ENCODE measurements around the gene SLC34A1.

Gene SLC34A1

DNA sequence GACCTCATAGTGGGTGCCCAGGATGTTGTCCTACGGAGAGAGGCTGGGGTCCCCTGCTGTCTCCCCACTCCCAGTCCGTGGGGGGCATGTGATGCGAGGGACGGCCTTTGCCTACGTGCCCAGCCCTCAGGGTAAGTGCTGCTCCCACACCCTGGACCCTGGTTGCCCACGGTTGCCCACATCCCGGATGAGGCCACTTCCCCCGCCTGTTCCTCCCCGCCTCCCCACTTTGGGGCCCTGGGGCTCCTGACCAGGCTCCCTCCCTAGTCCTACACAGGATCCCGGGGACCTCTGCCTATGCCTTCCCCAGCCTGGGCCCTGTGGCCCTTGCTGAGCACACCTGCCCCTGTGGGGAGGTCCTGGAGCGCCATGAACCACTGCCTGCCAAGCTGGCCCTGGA lies 1.5 kb downstream of the SLC34A1 start:
- no peak for DNase-seq

DNA sequence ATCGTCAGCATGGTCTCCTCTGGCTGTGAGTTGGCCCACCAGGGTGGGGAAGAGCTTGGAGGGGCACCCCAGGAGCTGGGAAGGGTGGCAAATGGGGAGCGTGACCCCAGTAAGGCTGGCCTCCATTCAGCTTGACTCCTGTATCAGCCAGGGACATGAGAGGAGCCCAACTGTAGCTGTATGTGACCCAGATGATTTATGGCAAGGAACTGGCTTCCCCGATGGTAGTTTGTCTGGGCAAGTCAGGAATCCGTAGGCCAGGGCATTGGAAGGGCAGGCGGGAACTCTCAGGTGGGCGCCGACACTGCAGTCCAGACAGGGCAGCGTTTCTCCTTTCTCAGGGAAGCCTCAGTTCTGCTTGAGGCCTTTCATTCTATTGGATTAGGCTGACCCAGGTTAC lies 2.3 kb downstream of the SLC34A1 start:
- DNase-seq, result no peak

GRCh38 chr5:177387405-177387804 lies 3.2 kb downstream of the SLC34A1 start:
- no peak for DNase-seq

GRCh38 chr5:177388521-177389052 lies 4.4 kb downstream of the SLC34A1 start:
- no peak for DNase-seq

DNA sequence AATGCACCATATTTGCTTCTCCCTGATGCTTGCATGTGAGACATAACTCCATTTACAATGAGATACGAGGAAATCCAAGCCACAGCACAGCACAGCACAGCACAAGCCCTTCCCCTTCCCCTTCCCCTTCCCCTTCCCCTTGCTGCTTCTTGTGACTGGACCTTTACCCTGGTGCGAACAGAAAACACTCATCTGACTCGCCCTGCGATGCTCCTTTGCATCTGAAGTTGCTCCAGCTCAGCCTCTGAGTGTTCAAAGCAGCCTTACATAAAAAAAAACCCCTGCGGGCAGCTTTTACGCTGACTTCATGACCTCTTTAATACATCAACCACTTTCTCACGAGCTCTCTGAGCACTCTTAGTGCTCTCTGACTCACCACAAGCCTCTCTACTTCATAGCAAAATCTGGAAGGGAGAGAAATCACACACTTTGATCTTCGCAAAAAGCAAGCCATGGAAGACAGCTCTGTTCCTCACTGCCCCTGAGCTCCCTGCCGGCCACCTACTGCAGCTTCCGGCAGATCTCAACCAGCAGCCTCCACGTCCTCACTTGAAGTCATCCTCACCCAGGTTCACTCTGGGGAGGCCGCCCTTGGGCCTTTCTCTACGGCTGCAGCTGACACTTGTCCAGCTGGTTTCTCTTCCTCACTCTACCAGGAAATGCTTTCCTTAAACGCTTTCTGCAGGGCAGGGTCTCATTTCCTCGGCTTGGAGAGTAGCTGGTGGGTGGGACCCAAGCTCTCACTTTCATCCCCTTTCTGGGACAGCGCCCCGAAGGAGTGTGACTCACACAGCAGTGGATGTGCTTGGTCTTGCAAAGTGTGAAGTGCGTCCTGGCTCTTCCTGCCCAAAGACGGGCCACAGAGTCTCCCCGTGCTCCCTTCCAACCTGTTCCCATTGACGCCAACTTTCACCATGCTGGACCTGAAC lies 5.3 kb downstream of the SLC34A1 start:
- DNase-seq, result no peak

DNA sequence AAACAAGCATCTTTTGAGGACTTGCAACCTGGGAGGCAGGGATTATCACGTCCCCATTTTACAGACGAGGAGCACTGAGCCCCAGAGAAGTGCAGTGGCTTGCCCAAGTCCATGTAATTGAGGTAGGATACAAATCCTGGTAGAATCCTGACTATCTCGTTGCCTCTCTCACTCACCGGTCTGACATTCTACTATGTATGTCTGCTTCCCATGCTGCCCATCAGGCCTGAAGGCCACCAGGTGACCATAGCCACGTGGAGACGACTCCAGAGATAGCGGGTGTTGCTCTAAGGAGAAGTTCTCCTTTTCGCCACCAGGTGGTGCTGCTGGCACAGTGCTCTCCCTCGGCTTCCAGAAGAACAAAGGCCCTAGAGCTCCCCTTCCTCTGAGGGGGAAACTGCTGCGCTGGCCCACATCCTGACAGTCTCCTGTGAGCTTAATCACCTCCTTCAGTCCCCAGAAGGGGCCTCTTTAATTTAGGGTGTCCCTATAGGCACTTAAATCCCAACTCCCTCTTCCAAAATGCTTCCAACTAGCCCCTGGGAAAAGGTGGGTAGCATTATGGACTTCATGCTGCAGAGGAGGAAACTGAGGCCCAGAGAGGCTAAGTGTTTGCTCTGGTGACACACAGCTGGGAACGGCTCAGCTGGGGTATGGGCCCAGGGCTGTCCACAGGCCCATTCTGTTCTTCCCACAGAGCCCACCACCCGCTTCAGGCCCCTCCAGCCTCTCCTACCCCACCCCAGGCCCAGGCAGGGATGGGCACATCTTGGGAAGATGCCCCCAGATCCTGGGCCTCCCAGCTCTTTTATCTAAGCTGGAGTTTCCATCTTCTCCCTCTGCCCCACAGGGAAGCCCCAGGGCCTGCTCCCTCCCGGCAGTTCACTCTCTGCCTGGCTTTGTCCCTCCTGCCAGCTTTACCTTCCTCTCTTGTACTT lies 6.4 kb downstream of the SLC34A1 start:
- peak; percentile 77 for DNase-seq

- DNase-seq, result no peak
Observed at GRCh38 chr5:177392765-177393164, 8.5 kb downstream of the SLC34A1 start.

DNA sequence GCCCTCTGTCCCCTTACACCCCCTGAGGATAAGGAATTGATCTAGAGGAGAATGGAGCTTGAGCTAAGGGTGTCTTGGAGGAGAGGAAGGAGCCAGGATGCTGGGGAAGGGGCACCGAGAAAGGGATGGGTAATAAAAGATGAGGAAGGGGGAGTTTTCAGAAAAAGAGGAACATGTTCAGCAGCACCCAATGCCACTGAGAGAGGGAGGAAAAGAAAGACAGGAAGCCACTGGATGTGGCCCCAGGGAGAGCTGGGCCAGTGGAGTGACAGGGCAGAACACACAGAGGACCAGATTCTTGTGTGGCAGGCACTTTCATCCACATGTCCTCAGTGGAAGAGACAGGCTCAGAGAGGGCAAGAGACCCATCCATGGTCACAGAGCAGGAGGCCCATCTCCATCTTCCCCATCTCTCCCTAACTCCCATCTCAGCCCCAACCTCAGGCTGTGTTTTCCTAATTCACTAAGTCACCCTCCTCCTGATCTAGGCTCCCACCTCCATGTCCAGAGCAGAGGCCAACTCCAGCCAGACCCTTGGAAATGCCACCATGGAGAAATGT lies 9.1 kb downstream of the SLC34A1 start:
- DNase-seq, result no peak

GRCh38 chr5:177393990-177394389 lies 9.8 kb downstream of the SLC34A1 start:
- DNase-seq, result no peak

GRCh38 chr5:177396078-177396477 lies 11.8 kb downstream of the SLC34A1 start:
- no peak for DNase-seq

GRCh38 chr5:177396807-177397206 lies 12.6 kb downstream of the SLC34A1 start:
- DNase-seq, result no peak

DNA sequence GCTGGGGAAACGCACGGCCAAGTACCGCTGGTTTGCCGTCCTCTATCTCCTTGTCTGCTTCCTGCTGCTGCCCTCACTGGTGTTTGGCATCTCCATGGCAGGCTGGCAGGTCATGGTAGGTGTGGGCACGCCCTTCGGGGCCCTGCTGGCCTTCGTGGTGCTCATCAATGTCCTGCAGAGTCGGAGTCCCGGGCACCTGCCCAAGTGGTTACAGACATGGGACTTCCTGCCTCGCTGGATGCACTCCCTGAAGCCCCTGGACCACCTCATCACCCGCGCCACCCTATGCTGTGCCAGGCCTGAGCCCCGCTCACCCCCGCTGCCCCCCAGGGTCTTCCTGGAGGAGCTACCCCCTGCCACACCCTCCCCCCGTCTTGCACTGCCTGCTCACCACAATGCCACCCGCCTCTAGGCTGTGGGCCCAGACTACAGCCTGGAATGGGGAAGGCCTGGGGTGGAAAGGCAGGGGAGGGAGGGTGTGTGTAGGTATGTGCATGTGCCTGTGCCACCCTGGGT lies 13.7 kb downstream of the SLC34A1 start:
- DNase-seq, result no peak

DNA sequence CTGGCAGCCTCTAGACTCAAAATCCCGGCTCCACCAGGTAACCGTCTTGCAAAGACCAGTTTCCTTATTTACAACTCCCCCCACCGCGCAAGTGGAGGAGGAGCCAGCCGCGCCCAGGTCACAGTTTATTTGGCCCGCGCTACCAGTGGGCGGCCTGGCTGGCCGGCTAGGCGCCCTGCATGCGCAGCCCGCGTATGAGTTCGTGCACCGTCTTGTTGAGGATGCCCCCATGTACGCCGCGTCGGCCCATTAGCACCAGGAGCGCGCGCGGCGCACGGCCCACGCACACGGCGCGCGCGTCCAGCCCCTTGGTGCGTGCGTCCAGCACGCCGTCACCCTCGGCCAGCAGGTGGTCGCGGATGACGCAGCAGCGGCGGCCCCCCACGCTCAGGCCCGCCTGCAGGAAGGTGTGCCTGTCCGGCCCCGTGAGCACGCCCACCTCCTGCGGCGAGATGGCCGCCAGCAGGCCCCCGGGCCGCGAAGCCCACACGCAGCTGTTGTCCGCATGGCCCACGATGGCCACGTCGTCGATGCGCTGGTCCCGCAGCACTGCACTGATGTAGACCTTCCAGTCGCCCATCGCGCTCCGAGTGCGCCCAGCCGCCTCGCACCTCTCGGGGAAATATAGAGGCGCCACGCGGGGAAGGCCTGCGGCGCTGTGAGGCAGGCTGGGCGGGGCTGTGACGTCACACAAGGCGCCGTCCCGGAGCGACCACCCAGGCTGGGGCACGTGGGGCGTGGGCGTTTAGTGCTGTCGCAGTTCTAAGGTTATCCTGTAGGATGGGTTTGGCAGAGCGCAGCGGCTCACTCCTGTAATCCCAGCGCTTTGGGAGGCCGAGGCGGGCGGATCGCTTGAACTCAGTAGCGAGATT lies 16.0 kb downstream of the SLC34A1 start, which contains the start of gene PFN3:
TSS of gene PFN3 (minus strand) at position 665 of the 872 bp plus-strand sequence. CDS start at position 580, 85 bp downstream.
- peak; percentile 73 for DNase-seq

DNA sequence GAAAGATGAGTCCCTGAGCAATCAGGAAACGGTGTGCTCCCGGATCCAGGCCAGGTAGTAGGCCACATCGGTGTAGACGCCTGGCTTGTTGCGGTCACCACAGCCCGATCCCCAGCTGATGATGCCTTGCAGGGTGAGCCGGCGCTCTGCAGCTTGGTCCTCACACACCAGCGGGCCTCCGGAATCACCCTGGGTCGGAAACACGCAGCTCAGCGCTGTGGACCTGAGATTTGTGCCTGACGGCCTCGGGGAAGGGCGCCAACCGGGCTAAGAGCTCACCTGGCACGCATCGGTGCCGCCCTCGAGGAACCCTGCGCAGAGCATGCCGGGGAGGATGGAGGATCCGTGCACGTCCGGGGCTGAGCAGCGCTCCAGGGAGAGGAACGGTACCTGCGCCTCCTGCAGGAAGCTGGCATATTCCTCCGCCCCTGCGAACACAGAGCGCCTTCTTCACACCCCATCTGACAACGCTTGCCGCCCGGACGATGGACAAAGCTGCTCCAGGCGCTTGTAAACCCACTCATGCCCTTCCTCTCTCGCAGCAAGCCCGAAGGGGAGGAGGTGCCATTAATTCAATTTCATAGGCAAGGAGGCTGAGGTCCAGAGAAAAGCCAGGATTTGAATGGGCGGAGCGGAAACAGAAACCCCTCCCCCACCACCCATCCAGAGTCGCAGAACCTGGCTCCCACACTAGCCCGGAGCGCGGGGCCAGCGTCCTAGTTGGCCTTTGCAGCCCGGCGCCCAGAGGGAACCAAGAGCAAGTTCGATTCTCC lies 18.2 kb downstream of the SLC34A1 start:
- peak; percentile 78 for DNase-seq

DNA sequence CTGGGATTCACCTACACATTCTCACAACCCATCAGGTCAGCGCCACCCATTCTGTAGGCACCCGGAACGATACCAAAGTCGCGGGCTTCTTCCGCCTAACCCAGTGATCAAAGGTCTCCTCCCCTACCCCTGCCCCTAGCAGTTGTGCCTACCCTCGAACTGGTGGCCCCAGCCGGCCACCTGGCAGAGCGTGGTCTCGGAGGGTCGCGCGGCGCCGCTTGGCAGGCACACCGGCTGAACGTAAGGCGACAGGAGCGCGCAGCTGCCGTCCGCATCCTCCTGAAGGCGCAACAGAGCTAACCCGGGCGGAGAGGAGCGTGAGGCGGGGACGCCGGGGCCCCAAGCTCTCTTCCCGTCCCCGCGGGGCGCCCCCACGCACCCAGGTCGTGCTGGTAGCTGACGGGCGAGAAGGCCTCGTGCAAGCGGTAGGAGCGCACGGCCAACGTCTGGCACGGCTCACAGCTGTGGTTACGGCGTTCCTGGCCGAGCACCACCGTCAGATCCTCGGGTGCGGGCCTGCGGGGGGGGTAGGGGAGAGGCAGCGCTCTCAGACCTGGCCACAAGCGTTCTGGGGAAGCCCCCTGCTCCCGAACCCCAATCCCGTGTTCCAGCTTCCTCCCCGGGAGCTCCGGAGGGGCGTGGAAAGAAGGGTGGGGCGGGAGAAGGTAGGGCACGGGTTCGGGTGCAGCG lies 19.0 kb downstream of the SLC34A1 start:
- DNase-seq, result peak; percentile 66

GRCh38 chr5:177403792-177404640 lies 19.8 kb downstream of the SLC34A1 start:
- DNase-seq, result peak; percentile 94

DNA sequence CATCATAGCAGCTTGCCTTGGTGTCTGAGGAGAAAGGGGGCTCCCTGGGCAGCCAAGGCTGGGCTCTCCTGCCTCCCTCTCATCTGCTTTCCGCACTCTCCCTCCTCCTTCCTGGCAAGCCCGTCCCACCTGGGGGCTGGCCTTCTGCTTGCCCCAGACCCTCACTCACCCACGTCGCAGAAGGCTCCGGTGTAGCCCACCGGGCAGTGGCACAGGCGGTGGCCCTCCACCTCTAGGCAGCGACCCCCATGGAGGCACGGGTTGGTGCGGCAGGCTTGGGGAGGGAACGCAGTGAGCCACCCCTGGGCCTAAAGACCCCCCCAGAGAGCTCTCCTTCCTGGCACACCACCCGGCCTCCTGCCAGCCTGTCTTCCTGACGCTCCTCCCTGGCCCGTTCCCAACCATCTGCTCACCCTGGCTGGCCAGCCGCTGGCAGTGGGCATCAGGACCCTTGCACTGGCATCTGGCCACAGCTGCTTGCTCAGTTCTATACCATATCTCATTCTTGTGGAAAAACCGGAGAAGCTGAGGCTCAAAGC lies 20.5 kb downstream of the SLC34A1 start:
- no peak for DNase-seq

DNA sequence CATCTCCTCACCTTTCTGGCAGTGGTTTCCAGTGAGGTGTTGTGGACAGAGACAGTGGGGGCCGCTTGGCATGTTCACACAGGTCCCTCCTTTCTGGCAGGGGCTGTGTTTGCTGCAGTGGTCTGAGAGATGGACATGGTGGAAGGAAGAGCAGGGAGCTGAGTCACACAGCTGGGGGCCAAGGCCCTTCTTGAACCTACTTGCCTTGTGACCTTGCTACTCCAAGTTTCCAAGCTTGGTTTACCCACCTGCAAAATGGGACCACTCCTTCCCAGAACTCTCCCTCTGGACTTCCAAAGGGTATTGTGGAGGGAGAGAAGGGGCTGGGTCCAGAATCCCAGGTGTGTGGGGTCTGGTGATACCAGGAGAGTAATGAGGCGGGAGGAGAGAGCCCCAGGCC lies 21.1 kb downstream of the SLC34A1 start:
- DNase-seq, result no peak

Data from right kidney (tissue), 1 donor.